GM21737 (cell line): ENCODE results near the gene KIRREL3.

ENCODE experiments used
- ATAC-seq: cut with Tn5 transposase; IDR thresholded peaks from one replicate; pipeline ENCODE4 v1.9.1; 2021; ENCODE audit warnings: mild to moderate bottlenecking, moderate library complexity; ENCODE audit not compliant: unreplicated experiment

The KIRREL3 gene

DNA sequence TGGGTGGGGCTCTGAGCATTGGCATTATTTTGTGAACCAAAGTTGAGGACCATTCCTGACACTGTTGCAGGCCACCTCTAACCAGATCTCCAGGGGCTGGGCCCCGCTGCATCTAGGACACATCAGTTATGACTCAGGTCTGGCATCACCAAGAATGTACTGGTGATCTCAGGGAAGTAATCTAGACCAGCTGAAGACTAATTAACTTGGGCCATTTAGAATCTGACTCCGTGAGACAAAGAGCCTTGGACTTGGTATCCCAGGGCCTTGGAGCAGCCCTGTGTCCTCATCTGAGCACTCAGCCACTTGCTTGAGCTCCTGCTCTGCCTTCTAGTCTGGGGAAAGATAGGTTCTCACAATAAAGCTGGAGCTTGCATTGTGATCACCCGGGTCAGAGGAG lies 200.6 kb downstream of the KIRREL3 start:
- no peak for ATAC-seq

DNA sequence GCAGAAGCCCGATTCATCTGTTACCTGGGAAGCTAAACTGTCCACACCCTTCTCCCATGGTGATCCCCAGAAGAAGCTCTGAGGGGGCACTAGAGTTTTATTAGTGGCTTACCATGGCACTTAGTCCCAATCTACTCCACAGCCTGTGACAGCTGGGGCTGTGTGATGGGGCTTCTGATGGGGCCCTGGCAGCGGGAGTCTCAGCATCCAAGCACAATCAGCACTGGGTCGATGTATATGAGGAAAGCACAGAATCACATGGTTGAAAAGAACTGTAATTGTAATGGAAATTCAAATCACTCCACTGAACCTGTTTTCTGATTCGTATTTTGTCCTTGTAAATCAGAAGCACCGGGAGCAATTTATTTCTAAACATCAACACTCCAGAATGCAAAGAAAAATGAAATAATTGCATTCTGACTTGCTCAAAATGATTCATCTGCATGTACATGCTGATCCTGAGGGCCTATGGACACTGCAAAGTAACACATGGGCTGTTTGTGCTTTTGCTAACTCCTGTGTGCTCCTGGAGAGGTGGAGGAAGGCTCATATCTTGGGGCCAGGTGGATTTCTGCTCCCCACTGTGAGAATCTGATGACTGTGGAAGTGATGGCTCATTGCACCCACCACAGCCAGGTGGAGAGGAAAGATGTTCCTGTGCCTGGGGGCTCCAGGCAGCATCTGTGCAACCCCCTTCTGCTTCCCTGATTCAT lies 203.0 kb downstream of the KIRREL3 start:
- no peak for ATAC-seq

- no peak for ATAC-seq
Observed at GRCh38 chr11:126793596-126793995, 207.0 kb downstream of the KIRREL3 start.

DNA sequence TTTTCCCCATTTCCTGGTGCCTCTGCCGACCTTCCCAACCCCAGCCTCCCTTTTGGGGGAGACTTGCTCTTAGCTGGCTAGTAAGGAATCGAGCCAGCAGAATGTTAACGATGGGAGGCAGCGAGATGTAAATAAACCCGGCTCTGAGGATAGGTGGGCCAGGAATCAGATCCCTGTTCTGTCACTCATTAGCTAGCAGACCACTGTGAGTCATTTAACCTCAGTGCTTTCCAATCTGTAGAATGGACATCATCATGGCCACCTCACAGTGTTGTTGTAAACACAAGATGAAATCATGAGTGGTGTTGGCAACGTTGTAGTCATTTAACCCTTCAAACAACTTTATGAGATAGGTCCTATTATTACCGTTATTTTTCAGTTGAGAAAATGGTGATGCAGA lies 208.6 kb downstream of the KIRREL3 start:
- no peak for ATAC-seq

GRCh38 chr11:126791446-126791845 lies 209.1 kb downstream of the KIRREL3 start:
- ATAC-seq, result no peak

DNA sequence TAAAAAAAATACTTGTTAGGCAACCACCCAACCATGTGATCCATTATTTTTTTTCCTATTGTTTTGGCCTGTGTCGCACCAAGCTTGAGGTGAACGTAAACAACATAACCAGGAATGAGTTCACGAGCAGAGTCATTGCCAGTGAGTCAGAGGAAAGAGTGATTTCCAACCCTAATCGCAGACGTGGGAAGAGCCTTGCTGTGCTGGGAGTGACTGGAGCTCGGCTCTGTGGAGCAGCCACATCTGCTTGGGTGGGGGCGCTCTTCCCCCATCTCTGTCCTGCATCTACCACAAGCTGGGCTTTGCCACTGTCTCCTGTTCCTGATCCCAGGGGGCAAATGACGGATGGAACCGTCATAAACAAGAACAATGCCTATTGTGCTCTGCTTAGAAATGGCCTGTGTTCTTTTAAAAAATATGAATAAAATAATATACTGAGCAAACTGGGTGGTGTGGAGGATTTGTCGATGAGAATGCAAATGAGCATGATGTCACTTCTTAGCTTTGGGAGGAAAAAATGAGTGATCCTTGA lies 210.0 kb downstream of the KIRREL3 start:
- ATAC-seq, result no peak

DNA sequence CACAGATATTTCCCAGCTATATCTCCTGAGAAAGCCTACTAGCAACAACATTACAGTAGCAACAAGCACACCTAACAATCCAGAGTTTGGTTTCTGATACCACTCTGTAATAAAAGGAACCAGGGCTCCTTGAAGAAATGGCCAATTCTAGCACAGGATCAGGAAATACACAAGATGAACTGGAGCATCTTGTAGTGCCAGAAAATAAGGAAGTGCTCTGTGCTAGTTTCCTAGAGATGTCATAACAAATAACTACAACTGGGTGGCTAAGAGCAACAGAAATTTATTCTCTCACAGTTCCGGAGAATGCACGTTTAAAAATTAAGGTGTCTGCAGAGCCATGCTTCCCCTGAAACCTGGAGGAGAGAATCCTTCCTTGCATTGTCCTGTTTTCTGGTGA lies 217.8 kb downstream of the KIRREL3 start:
- no peak for ATAC-seq

DNA sequence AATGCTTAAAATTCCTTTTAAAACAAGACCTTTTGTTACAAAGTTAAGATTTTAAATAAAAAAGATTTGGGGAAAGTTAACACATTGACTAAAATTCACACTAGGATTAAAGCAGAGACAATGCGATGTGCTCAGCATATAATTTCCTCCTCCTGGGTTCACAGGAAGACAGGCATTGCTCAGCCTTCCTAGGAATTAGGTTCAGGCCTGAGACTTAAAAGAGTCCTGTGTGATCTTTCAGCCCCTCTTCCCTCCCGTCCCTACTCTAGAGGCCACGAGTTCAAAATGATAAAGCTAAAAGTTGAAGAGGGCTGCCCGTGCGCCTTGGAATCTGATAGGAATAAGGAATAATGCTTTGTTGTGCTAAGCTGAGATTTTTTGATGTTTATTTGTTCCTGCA lies 218.6 kb downstream of the KIRREL3 start:
- ATAC-seq, result no peak

DNA sequence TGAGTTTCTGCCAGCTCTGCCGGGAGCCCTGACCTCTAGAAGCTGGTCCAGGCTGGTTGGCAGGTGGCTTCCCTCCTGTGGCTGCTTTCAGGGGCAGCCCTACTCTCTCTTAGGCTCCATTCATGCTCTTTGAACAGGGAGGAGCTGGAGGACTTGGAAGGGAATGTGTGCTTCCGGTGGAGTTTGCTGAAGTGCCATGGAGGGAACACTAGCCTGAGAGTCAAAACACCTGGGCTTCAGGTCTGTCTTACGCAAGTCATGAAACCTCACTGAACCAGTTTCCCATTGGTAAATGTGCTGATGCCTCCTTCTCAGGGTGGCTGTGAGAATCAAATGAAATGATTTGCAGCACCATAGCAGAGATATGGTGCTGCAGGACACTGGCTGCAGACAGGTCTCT lies 224.5 kb downstream of the KIRREL3 start:
- no peak for ATAC-seq

DNA sequence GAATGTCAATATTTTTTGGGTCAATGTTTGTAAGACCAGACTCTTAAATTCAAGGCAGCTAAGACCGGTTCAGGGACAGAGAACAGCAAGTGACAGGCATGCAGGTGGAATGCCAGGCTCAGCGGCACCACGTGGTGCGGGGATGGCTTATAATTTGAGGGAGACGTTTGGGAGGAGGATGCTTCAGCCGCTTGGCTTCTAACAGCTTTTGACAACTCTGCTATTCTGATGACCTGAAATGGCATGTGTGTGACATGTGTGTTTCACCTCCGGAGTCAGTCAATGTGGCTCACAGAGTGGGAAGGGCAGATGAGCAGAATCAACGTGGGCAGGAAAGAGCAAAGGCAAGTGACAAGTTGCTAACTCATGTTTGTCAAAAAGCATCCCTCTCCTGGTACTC lies 228.3 kb downstream of the KIRREL3 start:
- no peak for ATAC-seq

DNA sequence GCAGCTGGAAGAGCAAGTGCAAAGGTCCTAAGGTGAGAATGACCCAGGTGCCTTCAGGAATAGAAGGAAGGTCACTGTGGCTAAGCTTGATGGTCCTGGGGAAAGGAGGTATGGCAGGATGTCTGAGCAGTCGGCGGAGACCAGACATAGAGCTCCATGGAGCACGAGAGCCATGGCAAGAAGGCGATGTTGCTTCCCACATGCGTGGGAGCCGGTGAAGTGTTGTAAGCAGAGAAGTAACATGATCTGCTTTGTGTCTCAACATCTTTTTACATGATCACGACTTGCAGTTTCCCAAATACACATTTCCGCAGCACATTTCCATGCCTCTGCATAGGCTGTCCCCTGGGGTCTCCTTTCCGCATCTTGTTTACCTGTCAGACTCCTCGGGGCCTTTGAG lies 231.9 kb downstream of the KIRREL3 start:
- no peak for ATAC-seq

GRCh38 chr11:126766440-126766839 lies 234.1 kb downstream of the KIRREL3 start:
- no peak for ATAC-seq

DNA sequence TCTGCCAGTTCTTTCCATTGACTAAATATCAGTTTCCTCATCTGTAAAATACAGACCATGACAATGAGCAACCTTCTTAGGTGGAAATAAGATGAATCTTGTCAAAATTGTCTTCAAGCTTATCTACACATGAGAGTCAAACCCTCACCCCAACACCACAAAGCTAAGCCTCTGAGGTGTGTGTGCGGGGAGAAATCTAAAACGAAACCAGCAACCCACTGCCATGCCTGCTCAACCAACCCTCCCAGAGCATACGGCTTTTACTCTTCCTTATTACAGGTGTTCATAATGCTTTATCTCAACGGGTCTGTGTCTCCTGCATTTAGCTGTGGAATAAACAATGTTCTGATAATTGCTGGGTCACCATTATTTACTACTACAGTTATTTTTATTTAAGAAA lies 235.4 kb downstream of the KIRREL3 start:
- no peak for ATAC-seq

GRCh38 chr11:126764231-126764630 lies 236.3 kb downstream of the KIRREL3 start:
- ATAC-seq, result no peak

GRCh38 chr11:126756855-126757254 lies 243.7 kb downstream of the KIRREL3 start:
- no peak for ATAC-seq

DNA sequence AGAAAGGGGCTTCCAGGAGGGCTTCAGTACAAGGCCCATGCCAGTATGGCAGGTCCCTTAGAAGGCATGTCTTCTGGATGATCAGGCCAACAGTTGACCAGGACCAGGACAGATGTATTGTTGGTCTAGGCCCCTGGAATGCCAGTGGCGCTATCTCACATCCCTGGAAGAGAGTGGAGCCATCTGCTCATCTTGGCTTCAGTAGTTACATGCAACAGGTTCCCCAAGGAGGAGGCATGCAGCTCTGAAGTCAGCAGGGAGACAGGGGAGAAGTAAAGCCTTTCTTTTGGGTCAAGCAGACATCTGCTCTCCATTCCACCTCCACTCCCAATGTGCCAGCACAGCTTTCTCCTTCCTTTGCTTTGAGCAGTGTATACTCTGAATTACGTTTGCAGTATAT lies 244.1 kb downstream of the KIRREL3 start:
- no peak for ATAC-seq

DNA sequence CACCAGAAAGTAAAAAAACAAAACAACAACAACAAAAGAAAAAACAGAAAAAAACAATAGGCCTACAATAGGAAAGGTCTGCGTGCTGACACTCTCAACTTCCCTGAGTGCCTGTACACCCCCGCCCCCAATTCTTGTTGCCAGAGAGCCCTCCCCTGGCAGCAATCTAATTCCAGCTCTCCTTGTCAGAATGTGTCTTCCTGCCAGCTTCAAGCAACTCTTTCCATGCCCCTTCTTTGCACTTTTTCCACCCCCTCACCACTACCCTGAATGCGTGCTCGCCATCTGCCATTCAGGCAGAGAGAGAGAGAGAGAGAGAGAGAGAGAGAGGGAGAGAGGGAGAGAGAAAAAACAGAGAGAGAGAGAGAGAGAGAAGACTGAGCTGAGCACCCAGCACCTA lies 245.0 kb downstream of the KIRREL3 start:
- no peak for ATAC-seq

DNA sequence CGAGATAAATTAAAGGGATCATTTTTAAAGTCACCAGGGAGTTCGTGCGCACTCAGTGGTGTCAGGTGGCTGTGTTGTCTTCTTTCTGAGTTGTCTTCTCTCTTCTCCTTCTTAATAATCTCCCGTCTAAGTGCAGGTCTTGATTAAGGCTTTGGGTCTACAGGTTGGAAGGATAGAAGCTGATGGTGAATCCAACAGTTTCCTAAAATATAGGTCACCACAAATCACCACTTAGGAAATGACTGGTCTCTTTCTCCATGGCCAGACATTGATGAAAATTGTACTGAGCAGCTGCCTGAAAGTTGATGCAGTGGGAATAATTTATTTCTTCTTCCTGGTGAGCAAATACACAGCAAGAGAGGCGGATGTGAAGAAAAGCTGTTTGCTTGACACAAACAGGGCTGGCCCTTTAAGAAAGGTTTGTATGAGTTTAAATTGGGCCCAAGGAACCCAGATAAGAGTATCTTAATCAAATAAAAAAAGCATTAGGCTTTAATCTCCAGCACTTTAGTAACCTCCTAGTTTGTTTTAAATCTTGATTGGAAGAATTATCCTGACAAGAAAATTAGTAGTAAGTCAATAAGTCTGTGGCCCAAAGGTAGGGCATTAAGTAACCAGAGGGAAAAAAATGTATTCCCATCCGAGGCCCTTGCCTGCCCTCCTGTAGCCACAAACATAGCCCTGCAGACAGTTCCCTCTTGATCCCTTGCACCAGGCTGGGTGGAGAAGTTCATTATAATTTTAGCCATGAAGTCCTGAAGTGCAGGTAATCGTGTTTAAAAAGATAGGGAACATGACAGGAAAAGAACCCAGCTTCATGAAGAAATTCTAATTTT lies 245.8 kb downstream of the KIRREL3 start:
- no peak for ATAC-seq

DNA sequence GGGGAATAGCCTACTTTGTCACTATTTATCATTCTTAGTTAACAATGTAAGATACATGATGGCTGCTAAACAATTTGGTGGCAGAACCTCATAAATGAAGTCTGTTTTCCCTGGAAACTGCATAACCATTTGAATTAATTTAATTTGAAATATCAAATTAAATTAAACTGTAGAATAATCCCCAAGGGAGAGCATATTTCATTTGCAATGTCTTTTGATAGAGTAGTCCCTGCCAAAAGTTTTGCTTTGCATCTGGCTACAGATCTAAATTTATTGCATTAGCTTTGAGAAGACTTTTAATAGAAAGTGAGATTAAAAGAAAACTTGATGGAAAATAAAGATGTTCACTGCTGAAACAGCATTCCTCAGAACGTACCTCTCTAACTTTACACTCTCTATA lies 246.6 kb downstream of the KIRREL3 start:
- ATAC-seq, result no peak

GRCh38 chr11:126751242-126751641 lies 249.3 kb downstream of the KIRREL3 start:
- ATAC-seq, result no peak

DNA sequence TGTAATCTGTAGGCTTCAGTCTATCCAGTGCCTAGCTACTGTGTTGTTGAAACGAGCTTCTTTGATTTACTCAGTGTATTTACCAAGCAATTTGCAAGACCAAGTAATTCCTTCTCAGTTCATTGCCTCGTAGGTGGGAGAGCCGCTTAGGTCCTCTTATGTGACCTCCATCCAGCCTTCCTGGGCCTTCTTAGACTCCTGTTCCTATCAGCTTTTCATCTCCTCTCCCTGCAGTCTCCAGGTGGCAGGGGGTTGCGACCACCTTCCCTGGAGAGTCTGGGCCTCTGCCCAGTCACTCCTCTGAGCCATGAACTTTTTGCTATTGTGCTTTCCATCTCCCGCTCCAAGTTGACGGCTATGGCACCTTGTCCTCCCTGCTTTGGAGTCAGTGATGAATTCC lies 251.8 kb downstream of the KIRREL3 start:
- no peak for ATAC-seq

GRCh38 chr11:126748100-126748791 lies 252.3 kb downstream of the KIRREL3 start:
- no peak for ATAC-seq
